GM12878 (cell line): Measurements from ENCODE around the gene EFNA4. TPM values are rescaled to one million over a fixed set of nuclear protein-coding genes. Genes with fewer than 3 reads are reported as not detected.

Experiments used
- ATAC-seq: fragments of 200-7000 bp; cut with Tn5 transposase; 3 replicates; pipeline ENCODE4 v1.9.1; 2020; ENCODE audit warnings: mild to moderate bottlenecking, moderate library complexity
- BruUV-seq: library from RNA; stranded (reverse); fragments of 400-500 nt; replicated peaks from 2 replicates; lab custom pipeline; 2021; lab: Mats Ljungman, UMichigan
- CTCF ChIA-PET: fragments of 300-600 bp; sonication (Branson Sonifier 250); formaldehyde crosslinking; extraction: SDS; loops from one replicate; lab custom pipeline; 2021; ENCODE audit warnings: inconsistent platforms; lab: Yijun Ruan, JAX
- POLR2A ChIA-PET: fragments of 350-600 bp; formaldehyde crosslinking; extraction: SDS; loops from one replicate; lab custom pipeline; 2021; ENCODE audit warnings: inconsistent platforms; lab: Charles Lee
- RAD21 ChIA-PET: fragments of 300-600 bp; sonication (Branson Sonifier 250); formaldehyde crosslinking; loops from one replicate; lab custom pipeline; 2023; ENCODE audit warnings: antibody characterized with exemption; ENCODE audit not compliant: unreplicated experiment; lab: Charles Lee
- SMC1A ChIA-PET: fragments of 300-600 bp; sonication (Branson Sonifier 250); formaldehyde crosslinking; loops from one replicate; lab custom pipeline; 2023; ENCODE audit not compliant: unreplicated experiment, uncharacterized antibody; lab: Charles Lee
- DNase-seq: peaks from one replicate; pipeline ENCODE4 v3.0.0-alpha.2; 2011; ENCODE audit warnings: low read depth, low spot score
- FAIRE-seq: peaks from 3 replicates; lab custom pipeline; 2011; peaks lifted over from hg19 to GRCh38; lab: Jason Lieb, UNC
- H2AFZ ChIP-seq: 2 replicates; pipeline ENCODE4 v1.6.0; 2011; ENCODE audit warnings: low read depth, low read length, control low read depth; ENCODE audit not compliant: control insufficient read depth
- H3K27ac ChIP-seq: 2 replicates; pipeline ENCODE4 v1.5.1; 2011; ENCODE audit warnings: control low read depth; ENCODE audit not compliant: control insufficient read depth, insufficient read depth
- H3K27me3 ChIP-seq, 2 experiments: replicated peaks in 1 of 2; 2 replicates each; pipeline versions ENCODE4 v1.6.0 to v1.6.1; 2011; ENCODE audit warnings: low read length in 1 of 2; ENCODE audit not compliant: control insufficient read depth in 2 of 2, insufficient read depth in 2 of 2
- H3K36me3 ChIP-seq, 2 experiments: 2 replicates each; pipeline ENCODE4 v1.5.1; 2011; ENCODE audit warnings: low read length in 1 of 2; ENCODE audit not compliant: control insufficient read depth in 2 of 2, insufficient read depth in 2 of 2
- H3K4me1 ChIP-seq: 2 replicates; pipeline ENCODE4 v1.6.1; 2011; ENCODE audit warnings: mild to moderate bottlenecking, low read length, moderate library complexity, mixed read lengths; ENCODE audit not compliant: control insufficient read depth, insufficient read depth
- H3K4me2 ChIP-seq: 2 replicates; pipeline ENCODE4 v1.6.0; 2011; ENCODE audit warnings: control low read depth; ENCODE audit not compliant: control insufficient read depth, insufficient read depth
- H3K4me3 ChIP-seq: fragments of 200-600 bp; sonication (generic); 2 replicates; pipeline ENCODE4 v1.5.1; 2016
- H3K79me2 ChIP-seq: 2 replicates; pipeline ENCODE4 v1.6.0; 2011; ENCODE audit warnings: low read length; ENCODE audit not compliant: control insufficient read depth, insufficient read depth
- H3K9ac ChIP-seq: 2 replicates; pipeline ENCODE4 v1.8.0; 2011; ENCODE audit warnings: low read length, control low read depth, mixed read lengths; ENCODE audit not compliant: control insufficient read depth, insufficient read depth
- H3K9me3 ChIP-seq: replicated peaks from 3 replicates; pipeline ENCODE4 v1.5.1; 2011; ENCODE audit warnings: mild to moderate bottlenecking, low read length; ENCODE audit not compliant: control insufficient read depth, insufficient read depth
- H4K20me1 ChIP-seq: 2 replicates; pipeline ENCODE4 v1.6.0; 2011; ENCODE audit not compliant: control insufficient read depth, insufficient read depth
- BRCA1 ChIP-seq: IDR thresholded peaks from 2 replicates; pipeline ENCODE4 v1.6.1; 2011; ENCODE audit warnings: low read depth, low read length, improper control_type of control experiment
- CHD2 ChIP-seq: IDR thresholded peaks from 2 replicates; pipeline ENCODE4 v1.6.1; 2011; ENCODE audit warnings: low read depth, low read length, improper control_type of control experiment, borderline replicate concordance
- FOXK2 ChIP-seq: fragments of 450-650 bp; IDR thresholded peaks from 2 replicates; pipeline ENCODE4 v1.6.1; 2017; ENCODE audit warnings: mild to moderate bottlenecking, moderate library complexity
- IKZF1 ChIP-seq: fragments of 450-650 bp; conservative IDR thresholded peaks from 2 replicates; pipeline ENCODE4 v1.6.1; 2017; ENCODE audit warnings: antibody characterized with exemption, mild to moderate bottlenecking
- KDM1A ChIP-seq: fragments of 200-600 bp; sonication (generic); IDR thresholded peaks from 2 replicates; pipeline ENCODE4 v1.6.1; 2016; ENCODE audit warnings: borderline replicate concordance
- LARP7 ChIP-seq: fragments of 450-650 bp; IDR thresholded peaks from 2 replicates; pipeline ENCODE4 v1.6.1; 2017; ENCODE audit warnings: mild to moderate bottlenecking
- NFYA ChIP-seq: IDR thresholded peaks from 2 replicates; pipeline ENCODE4 v1.6.1; 2011; ENCODE audit warnings: low read depth, mild to moderate bottlenecking, low read length, improper control_type of control experiment, borderline replicate concordance
- PAX8 ChIP-seq: fragments of 450-650 bp; IDR thresholded peaks from 2 replicates; pipeline ENCODE4 v1.6.1; 2017; ENCODE audit warnings: mild to moderate bottlenecking, moderate library complexity
- POLR2AphosphoS2 ChIP-seq: IDR thresholded peaks from 2 replicates; pipeline ENCODE4 v1.6.1; 2011; ENCODE audit warnings: low read depth, mild to moderate bottlenecking, low read length, improper control_type of control experiment, moderate library complexity
- RB1 ChIP-seq: fragments of 450-650 bp; formaldehyde crosslinking; IDR thresholded peaks from 2 replicates; pipeline ENCODE4 v1.6.1; 2017; ENCODE audit warnings: mild to moderate bottlenecking, borderline replicate concordance
- SPI1 ChIP-seq: IDR thresholded peaks from 2 replicates; pipeline ENCODE4 v1.6.1; 2011; ENCODE audit warnings: low read depth, mild to moderate bottlenecking, low read length, moderate library complexity, borderline replicate concordance; ENCODE audit not compliant: insufficient read depth
- SUPT20H ChIP-seq: IDR thresholded peaks from 2 replicates; pipeline ENCODE4 v1.6.1; 2011; ENCODE audit warnings: low read depth, mild to moderate bottlenecking, low read length, moderate library complexity, borderline replicate concordance; ENCODE audit not compliant: control insufficient read depth
- YY1 ChIP-seq: IDR thresholded peaks from 2 replicates; pipeline ENCODE4 v1.6.1; 2011; ENCODE audit warnings: low read depth, mild to moderate bottlenecking, low read length
- ZNF274 ChIP-seq: IDR thresholded peaks from one replicate; pipeline ENCODE4 v1.8.0; 2011; ENCODE audit not compliant: insufficient read length, insufficient read depth
- WGBS: methylation state at CpG from one replicate; pipeline ENCODE4 v1.1.6; 2016; ENCODE audit warnings: low lambda C conversion rate; ENCODE audit not compliant: insufficient replicate concordance, insufficient coverage; ENCODE audit errors: missing lambda C conversion rate; 5-methylcytosine and 5-hydroxymethylcytosine counted together
- in situ Hi-C: fragments of 300-500 bp; cut with MboI; formaldehyde crosslinking; loops from 9 replicates; pipeline ENCODE4 v1.14.3; 2018; ENCODE audit warnings: mixed read lengths
- intact Hi-C: fragments of 100-400 bp; cut with micrococcal nuclease; formaldehyde crosslinking; loops from one replicate; pipeline ENCODE4 v1.14.2; 2022; ENCODE audit not compliant: unreplicated experiment
- polyA plus RNA-seq, 11 experiments: library from polyadenylated mRNA; depleted of rRNA in 4 of 11; unstranded in 6 of 11; stranded (reverse) in 5 of 11; fragments of >200 nt; fragmentation: Nextera tagmentation in 4 of 11; fragmentation: Illumina TruSeq in 1 of 11; extraction: Ambion mirVana in 4 of 11; extraction: Trizol in 1 of 11; gene quantifications; 1 replicate in 1 of 11; 2 replicates in 10 of 11; pipeline versions ENCODE4 v1.2.1 to v1.2.3, GENCODE V29; 2011 to 2016; ENCODE audit warnings: inconsistent platforms in 2 of 11, missing spikeins in 2 of 11, low read depth in 1 of 11
- total RNA-seq, 4 experiments: library from RNA; depleted of rRNA in 3 of 4; stranded (reverse); fragments of >200 nt in 3 of 4; fragmentation: Illumina TruSeq in 1 of 4; extraction: Trizol in 1 of 4; gene quantifications; 2 replicates each; pipeline versions ENCODE4 v1.2.1 to v1.2.3, GENCODE V29; 2013 to 2021
- TF ChIP-seq, protein P1 (sequence below): fragments of 450-650 bp; IDR thresholded peaks from 2 replicates; pipeline ENCODE4 v1.6.1; 2018; ENCODE audit warnings: mild to moderate bottlenecking, low read depth, moderate library complexity; ENCODE audit not compliant: partially characterized antibody
- TF ChIP-seq, protein P2 (sequence below): fragments of 450-650 bp; conservative IDR thresholded peaks from 2 replicates; pipeline ENCODE4 v1.6.1; 2017; ENCODE audit warnings: mild to moderate bottlenecking, moderate library complexity

EFNA4 gene
- total and polyA plus RNA-seq, 10 of the 15 experiments (the other 5 are each of a cell fraction or from before 2014, with no cell fraction given), result 0.52 to 14.1 (median 4.8) TPM

DNA sequence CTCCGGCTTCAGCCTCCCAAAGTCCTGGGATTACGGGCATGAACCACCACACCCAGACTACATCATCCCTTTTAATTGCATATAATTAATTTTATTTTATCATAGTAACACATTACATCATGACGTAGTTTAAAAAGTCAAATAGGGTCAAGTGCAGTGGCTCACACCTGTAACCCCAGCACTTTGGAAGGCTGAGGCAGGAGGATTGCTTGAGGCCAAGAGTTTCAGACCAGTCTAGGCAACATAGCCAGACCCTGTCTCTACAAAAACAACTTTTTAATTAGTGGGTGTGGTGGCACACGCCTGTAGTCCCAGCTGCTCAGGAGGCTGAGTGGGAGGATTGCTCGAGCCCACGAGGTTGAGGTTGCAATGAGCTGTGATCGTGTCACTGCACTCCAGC is 35.8 kb downstream of the EFNA4 start (continued):
- TF ChIP-seq, protein P1, sequence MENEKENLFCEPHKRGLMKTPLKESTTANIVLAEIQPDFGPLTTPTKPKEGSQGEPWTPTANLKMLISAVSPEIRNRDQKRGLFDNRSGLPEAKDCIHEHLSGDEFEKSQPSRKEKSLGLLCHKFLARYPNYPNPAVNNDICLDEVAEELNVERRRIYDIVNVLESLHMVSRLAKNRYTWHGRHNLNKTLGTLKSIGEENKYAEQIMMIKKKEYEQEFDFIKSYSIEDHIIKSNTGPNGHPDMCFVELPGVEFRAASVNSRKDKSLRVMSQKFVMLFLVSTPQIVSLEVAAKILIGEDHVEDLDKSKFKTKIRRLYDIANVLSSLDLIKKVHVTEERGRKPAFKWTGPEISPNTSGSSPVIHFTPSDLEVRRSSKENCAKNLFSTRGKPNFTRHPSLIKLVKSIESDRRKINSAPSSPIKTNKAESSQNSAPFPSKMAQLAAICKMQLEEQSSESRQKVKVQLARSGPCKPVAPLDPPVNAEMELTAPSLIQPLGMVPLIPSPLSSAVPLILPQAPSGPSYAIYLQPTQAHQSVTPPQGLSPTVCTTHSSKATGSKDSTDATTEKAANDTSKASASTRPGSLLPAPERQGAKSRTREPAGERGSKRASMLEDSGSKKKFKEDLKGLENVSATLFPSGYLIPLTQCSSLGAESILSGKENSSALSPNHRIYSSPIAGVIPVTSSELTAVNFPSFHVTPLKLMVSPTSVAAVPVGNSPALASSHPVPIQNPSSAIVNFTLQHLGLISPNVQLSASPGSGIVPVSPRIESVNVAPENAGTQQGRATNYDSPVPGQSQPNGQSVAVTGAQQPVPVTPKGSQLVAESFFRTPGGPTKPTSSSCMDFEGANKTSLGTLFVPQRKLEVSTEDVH, result no peak
- TF ChIP-seq ZNF274 (no peak), PAX8 (no peak), BRCA1 (no peak), RB1 (no peak), IKZF1 (no peak), SPI1 (no peak)

DNA sequence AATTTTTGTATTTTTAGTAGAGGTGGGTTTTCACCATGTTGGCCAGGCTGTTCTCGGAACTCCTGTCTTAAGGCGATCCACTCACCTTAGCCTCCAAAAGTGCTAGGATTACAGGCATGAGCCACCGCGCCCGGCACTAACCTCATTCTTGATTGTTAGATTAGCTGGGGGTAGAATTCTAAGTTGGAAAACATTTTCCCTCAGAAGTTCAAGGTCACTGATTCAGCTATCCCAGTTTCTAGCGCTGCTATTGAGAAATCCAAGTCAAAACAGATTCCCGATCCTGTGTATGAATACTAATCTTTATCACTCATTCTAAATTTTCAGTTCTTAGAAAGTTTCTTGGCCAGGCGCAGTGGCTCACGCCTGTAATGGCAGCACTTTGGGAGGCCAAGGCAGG is 39.8 kb downstream of the EFNA4 start:
- no peaks in the 10 kb centered on the region for H4K20me1 ChIP-seq
- ChIA-PET POLR2A (interaction anchor here (0.6 kb wide), 1 partner anchor 196 kb away, joined by 4 read pairs; no protein-coding TSS in a partner anchor), SMC1A (interaction anchor here (1.3 kb wide), 1 partner anchor 69 kb away, joined by 3 read pairs; the partner anchor contains the start of gene KRTCAP2), RAD21 (no interaction called here), CTCF (no interaction called here)
- no peak overlapping the region for H3K9ac ChIP-seq
- intact Hi-C loops (no loop called here), in situ Hi-C loops (no loop called here)
- no peaks in the 10 kb centered on the region for H3K27me3 ChIP-seq
- WGBS, result 76% methylated on average over 9 of the region's 9 CpGs
- ATAC-seq (no peak), FAIRE-seq (no peak), DNase-seq (no peak)
- TF ChIP-seq FOXK2 (no peak), NFYA (no peak), YY1 (no peak), KDM1A (no peak), LARP7 (no peak), SUPT20H (no peak), POLR2AphosphoS2 (no peak), CHD2 (no peak)
- TF ChIP-seq, protein P2, sequence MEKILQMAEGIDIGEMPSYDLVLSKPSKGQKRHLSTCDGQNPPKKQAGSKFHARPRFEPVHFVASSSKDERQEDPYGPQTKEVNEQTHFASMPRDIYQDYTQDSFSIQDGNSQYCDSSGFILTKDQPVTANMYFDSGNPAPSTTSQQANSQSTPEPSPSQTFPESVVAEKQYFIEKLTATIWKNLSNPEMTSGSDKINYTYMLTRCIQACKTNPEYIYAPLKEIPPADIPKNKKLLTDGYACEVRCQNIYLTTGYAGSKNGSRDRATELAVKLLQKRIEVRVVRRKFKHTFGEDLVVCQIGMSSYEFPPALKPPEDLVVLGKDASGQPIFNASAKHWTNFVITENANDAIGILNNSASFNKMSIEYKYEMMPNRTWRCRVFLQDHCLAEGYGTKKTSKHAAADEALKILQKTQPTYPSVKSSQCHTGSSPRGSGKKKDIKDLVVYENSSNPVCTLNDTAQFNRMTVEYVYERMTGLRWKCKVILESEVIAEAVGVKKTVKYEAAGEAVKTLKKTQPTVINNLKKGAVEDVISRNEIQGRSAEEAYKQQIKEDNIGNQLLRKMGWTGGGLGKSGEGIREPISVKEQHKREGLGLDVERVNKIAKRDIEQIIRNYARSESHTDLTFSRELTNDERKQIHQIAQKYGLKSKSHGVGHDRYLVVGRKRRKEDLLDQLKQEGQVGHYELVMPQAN, result no peak
- H3K4me2 ChIP-seq, result no peak overlapping the region
- no TSS peak for BruUV-seq
- no peaks in the 10 kb centered on the region for H3K79me2 ChIP-seq
- no peak overlapping the region for H3K27ac ChIP-seq
- H3K4me3 ChIP-seq, result no peak overlapping the region
- no peaks in the 10 kb centered on the region for H3K9me3 ChIP-seq
- no peaks in the 10 kb centered on the region for H3K36me3 ChIP-seq
- H2AFZ ChIP-seq, result no peak overlapping the region
- no peaks in the 10 kb centered on the region for H3K4me1 ChIP-seq
